Measurements from ENCODE around the gene LRTM2. TPM values are rescaled to one million over a fixed set of nuclear protein-coding genes. Genes with fewer than 3 reads are reported as not detected.

LRTM2 gene
- total RNA-seq, 1 donor from 2014 or later, result not detected

DNA sequence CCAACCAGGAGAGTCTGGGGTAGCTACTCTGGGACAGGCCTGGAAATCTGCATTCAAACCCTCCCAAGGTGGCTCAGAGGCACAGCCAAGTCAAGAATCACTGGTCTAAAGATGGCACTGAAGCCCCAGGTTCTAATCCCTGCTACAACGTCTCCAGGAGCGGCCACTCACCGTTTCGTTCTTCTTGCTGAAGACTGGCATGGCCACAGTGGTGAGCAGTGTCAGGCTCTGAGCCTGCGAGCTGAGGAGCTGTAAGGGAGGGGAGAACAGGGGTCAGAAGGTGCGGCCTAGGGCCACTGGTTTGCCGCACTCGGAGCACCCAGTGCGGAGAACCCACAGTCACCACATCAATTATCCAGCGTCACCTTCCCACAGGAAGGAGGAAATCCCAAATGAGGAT is 59.3 kb downstream of the LRTM2 start:
- H3K9me3 ChIP-seq, result no peaks in the 10 kb centered on the region
- no peak overlapping the region for H3K27ac ChIP-seq
- peak; percentile 13 to 85 for DNase-seq (ENCODE audit: extremely low spot score in 2 of 2)
- H3K4me1 ChIP-seq, result no peaks in the 10 kb centered on the region
- no peak overlapping the region for H3K4me3 ChIP-seq
- no peaks in the 10 kb centered on the region for H3K27me3 ChIP-seq
- TF ChIP-seq POLR2AphosphoS5 (IDR thresholded peaks at IDR 0.05; ENCODE audit: insufficient read depth in 1 of 2, low read depth in 1 of 2) (no peak), POLR2A (IDR thresholded peaks at IDR 0.05) (no peak)
- TF ChIP-seq, protein P1, sequence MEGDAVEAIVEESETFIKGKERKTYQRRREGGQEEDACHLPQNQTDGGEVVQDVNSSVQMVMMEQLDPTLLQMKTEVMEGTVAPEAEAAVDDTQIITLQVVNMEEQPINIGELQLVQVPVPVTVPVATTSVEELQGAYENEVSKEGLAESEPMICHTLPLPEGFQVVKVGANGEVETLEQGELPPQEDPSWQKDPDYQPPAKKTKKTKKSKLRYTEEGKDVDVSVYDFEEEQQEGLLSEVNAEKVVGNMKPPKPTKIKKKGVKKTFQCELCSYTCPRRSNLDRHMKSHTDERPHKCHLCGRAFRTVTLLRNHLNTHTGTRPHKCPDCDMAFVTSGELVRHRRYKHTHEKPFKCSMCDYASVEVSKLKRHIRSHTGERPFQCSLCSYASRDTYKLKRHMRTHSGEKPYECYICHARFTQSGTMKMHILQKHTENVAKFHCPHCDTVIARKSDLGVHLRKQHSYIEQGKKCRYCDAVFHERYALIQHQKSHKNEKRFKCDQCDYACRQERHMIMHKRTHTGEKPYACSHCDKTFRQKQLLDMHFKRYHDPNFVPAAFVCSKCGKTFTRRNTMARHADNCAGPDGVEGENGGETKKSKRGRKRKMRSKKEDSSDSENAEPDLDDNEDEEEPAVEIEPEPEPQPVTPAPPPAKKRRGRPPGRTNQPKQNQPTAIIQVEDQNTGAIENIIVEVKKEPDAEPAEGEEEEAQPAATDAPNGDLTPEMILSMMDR (IDR thresholded peaks at IDR 0.05), result no peak
- intact Hi-C loops (cut with DNase I), result no loop called here
- H3K36me3 ChIP-seq, result no peaks in the 10 kb centered on the region

DNA sequence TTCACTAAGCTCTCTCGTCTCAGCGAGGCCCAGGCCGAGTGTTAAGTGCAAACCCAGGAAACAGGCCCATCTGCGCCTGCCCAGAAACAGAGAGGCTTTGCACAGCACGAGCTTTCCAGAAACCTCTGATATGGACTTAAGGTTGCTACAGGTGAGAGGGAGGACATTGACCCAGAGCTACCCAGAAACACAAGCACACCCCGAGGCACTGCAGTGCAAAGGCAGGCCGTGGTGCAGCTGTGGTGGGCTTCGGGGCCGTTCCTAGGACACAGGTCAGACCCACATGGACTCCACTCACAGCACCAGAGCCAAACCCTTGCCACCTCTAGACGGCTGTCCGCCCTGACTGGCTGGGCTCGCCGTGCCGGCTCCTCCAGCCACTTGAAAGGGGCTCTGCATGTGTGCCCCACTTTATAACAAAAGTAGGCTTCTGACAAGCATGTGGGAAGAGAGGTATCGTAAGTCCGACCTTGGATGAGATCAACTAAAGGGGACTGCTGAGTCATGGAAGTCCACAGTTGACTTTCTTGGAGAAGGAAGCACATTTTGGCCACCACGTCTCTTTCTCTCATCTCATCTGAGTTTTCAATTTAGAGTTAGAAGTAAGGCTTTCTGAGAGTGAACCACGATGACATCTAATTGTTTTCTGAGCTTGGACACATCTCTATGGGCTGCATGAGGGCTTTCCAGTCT is 59.9 kb downstream of the LRTM2 start:
- Histone ChIP-seq H3K4me3 (no peak overlapping the region), H3K9me3 (no peaks in the 10 kb centered on the region), H3K4me1 (no peaks in the 10 kb centered on the region), H3K36me3 (no peaks in the 10 kb centered on the region), H3K27ac (no peak overlapping the region), H3K27me3 (no peaks in the 10 kb centered on the region)
- DNase-seq (ENCODE audit: extremely low spot score in 2 of 2), result peak; percentile 77 to 89
- TF ChIP-seq, protein P1 (IDR thresholded peaks at IDR 0.05), result no peak
- TF ChIP-seq POLR2AphosphoS5 (IDR thresholded peaks at IDR 0.05; ENCODE audit: insufficient read depth in 1 of 2, low read depth in 1 of 2) (no peak), POLR2A (IDR thresholded peaks at IDR 0.05) (no peak)
- intact Hi-C loops (cut with DNase I), result no loop called here

- intact Hi-C loops (cut with DNase I), result no loop called here
- Histone ChIP-seq H3K4me3 (no peak overlapping the region), H3K36me3 (no peaks in the 10 kb centered on the region), H3K9me3 (no peaks in the 10 kb centered on the region), H3K27me3 (no peaks in the 10 kb centered on the region), H3K27ac (no peak overlapping the region), H3K4me1 (no peaks in the 10 kb centered on the region)
- peak; percentile 65 to 81 for DNase-seq (ENCODE audit: extremely low spot score in 2 of 2)
- TF ChIP-seq POLR2AphosphoS5 (IDR thresholded peaks at IDR 0.05; ENCODE audit: insufficient read depth in 1 of 2, low read depth in 1 of 2) (no peak), POLR2A (IDR thresholded peaks at IDR 0.05) (no peak)
- TF ChIP-seq, protein P1 (IDR thresholded peaks at IDR 0.05), result no peak
These were observed 60.5 kb downstream of the LRTM2 start for GRCh38 chr12:1880876-1881275.

GRCh38 chr12:1881301-1881700 is 60.9 kb downstream of the LRTM2 start:
- TF ChIP-seq POLR2AphosphoS5 (IDR thresholded peaks at IDR 0.05; ENCODE audit: insufficient read depth in 1 of 2, low read depth in 1 of 2) (no peak), POLR2A (IDR thresholded peaks at IDR 0.05) (no peak)
- TF ChIP-seq, protein P1 (IDR thresholded peaks at IDR 0.05), result no peak
- Histone ChIP-seq H3K4me3 (no peak overlapping the region), H3K9me3 (no peaks in the 10 kb centered on the region), H3K36me3 (no peaks in the 10 kb centered on the region), H3K4me1 (no peaks in the 10 kb centered on the region), H3K27ac (no peak overlapping the region), H3K27me3 (no peaks in the 10 kb centered on the region)
- intact Hi-C loops (cut with DNase I), result no loop called here
- peak; percentile 52 to 93 for DNase-seq (ENCODE audit: extremely low spot score in 2 of 2)

DNA sequence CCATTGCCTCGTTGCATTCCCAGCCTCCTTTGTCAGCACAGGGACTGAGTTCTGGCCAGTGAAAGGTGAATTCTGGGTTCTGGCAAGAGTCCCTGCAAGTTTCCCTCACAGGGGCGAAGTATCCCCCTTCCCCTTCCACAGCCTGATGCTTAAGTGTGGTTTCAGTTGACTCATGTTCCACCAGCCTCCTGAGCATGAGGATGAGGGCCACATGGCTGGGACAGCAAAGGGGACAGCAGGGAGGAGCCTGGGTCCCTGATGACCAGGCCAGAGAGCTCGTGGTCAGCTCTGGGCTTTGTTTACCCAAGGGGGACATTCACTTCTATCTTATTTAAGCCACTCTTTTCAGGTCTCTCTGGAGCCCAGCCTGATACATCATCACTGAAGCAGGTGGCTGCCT is 61.6 kb downstream of the LRTM2 start:
- intact Hi-C loops (cut with DNase I), result no loop called here
- H3K9me3 ChIP-seq, result no peaks in the 10 kb centered on the region
- DNase-seq (ENCODE audit: extremely low spot score in 2 of 2), result peak; percentile 40 to 64
- no peak overlapping the region for H3K27ac ChIP-seq
- H3K36me3 ChIP-seq, result no peaks in the 10 kb centered on the region
- H3K4me3 ChIP-seq, result no peak overlapping the region
- TF ChIP-seq, protein P1 (IDR thresholded peaks at IDR 0.05), result no peak
- TF ChIP-seq POLR2AphosphoS5 (IDR thresholded peaks at IDR 0.05; ENCODE audit: insufficient read depth in 1 of 2, low read depth in 1 of 2), result no peak
- TF ChIP-seq POLR2A (IDR thresholded peaks at IDR 0.05), result no peak
- H3K27me3 ChIP-seq, result no peaks in the 10 kb centered on the region
- H3K4me1 ChIP-seq, result no peaks in the 10 kb centered on the region

All from vagina (tissue), 2 donors.